ENCODE data around the gene HSDL1.

The HSDL1 gene

GRCh38 chr16:84105301-84105815 is 39.6 kb downstream of the HSDL1 start:
- no peak for DNase-seq

DNA sequence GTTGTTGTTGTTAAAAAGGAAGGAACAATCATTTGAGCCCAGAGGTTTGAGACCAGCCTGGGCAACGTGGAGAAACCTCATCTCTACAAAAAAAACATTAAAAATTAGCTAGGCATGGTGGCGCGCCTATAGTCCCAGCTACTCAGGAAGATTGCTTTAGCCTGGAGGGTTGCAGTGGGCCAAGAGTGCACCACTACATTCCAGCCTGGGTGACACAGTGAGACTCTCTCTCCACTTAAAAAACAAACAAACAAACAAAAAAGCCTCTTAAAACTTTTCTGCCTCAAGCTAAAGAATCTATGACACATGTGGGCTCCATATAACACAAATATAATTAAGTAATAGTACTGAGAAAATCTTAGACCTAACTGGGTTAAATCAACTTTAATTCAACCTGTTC is 40.7 kb downstream of the HSDL1 start:
- DNase-seq, result no peak

DNA sequence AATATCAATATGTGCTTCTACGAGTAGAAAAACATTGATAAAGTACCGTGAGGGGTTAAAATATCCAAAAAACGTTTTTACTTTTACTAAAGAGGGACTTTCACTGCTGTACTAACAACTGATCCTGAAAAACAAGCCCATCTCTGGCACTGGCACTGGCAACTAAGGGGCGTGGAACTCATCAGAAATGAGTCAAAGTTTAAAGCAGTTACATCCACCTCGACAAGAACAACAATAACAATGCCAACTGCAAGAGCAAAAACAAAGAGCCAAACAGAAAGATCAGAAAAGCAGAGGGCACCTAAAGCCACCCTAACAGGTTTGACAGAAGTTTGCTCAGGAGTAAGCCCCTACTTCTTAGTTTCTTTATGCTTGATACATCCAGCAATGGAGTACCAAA is 41.3 kb downstream of the HSDL1 start:
- DNase-seq, result no peak

DNA sequence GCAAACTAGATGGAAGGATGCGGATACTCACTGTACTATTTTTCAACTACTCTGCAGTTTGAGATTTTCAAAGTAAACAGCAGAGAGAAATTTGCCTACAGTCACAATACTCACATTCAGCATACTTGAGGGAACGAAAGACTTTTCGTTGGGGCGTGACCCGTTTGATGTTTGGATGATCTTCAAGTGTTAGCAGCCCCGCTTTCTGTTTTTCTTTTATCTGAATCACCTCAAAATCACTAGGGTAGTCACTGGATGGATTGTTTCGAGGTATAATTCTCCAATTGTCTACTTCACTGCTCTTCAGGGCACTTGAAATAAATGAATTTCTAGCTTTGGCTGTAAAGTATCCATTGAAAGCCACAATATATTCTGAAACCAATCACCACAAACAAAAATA is 46.0 kb downstream of the HSDL1 start:
- DNase-seq, result peak in 1 of 2 experiments; percentile 46

- peak; percentile 49 to 60 for DNase-seq
Observed at GRCh38 chr16:84096447-84097005, 48.5 kb downstream of the HSDL1 start.

DNA sequence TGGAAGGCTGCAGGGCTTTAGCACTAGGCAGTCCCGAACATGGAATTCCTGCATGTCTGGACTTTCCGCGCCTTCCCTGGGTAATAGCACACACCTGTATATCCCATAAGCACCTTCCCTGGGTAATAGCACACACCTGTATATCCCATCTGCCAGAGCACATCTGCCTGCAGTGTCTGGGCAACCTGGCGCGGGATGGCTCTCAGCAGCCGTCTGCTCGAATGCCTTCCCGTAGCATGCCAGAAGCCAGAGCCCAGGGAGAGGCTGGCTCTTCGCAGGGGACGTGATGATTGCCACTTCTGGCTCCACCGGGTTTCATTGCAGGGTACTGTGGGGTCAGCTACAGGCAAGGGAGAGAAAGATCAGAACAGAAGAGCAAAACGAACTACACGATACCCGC is 49.5 kb downstream of the HSDL1 start:
- DNase-seq, result no peak

DNA sequence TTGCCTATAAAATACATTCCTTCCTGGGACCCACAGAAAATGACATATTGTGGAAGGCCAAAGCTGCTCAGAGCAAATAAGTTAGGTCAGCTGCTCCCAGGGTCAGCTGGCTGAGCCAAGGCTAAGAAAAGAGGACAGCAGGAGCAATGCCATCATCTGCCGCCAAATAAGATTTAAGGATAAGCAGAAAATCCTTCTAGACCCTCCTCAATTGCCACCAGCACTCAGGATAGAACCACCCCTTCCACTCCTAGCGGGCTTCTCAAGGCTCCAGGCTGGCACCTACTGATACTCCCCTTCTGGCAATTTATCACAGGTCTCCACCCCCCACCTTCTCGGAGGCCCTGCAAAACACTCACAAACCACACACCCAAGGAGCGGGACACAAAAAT is 51.1 kb downstream of the HSDL1 start:
- no peak for DNase-seq

GRCh38 chr16:84093120-84093878 is 51.7 kb downstream of the HSDL1 start:
- DNase-seq, result no peak

DNA sequence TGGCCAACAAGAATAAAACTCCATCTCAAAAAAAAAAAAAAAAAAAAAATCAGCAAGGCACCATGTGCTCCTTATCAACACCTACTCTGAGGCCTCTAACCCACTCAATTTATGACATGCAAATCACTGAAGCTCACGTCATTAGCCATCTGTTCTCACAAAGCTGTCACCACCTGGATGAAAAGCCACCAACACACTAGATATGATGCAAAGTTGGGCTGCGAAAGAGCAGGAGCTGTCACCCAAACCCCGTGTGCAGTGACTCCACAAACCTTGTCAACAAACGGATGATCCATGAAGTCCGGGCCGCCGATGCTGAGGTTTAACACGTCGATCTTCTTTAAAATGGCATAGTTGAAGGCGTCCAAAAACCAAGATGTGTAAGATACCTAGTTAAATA is 53.5 kb downstream of the HSDL1 start:
- peak; percentile 38 to 64 for DNase-seq

DNA sequence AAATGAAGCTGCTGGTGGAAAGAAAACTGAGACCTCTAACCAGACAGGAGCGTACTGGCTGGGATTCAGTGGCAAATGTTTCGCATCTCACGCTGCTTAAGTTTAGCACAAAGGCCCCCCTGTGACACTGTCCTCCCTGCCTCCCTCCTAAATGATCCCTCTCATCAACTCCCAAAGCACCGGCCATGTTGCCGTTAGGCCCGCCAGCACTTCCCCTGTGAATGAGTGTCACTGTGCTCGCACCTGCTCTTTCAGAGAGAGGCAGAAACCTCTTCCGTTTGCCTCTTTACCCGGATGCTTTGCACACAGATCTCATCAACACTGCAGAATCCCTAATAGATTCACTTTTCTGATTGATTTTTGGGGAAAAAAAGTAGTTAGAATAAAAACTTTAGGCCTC is 54.8 kb downstream of the HSDL1 start:
- DNase-seq, result no peak

- DNase-seq, result peak in 1 of 2 experiments; percentile 5
Observed at GRCh38 chr16:84088695-84089395, 56.1 kb downstream of the HSDL1 start.

DNA sequence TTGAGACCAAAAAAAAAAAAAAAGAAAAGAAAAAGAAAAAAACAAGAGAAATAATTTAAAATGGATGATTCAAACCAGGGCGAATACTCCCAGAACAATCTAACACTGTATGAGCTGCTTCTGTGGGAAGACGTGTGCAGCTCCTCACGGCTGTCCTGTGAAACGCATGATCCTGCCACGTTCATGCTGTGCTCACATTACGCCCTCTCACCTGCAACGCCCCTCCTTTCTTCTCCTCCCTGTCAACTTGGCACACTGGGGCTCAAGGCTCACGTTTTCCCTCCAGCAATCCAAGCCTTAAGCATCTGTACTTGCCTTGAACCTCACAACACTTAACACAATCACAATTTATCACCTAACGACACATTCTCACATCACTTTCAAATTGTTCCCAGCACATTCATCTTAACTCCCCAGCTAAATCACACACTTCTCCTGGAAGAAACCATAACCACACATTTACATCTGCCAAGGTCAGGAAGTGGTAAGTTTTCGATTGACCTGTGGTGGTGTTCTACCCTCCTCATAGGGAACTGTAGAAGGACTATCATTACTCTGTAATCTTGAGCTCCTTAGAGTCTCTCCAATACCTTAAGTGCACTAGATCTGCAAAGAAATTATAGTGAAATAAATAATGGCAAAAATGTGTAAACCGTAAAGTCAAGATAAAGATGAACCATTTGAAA is 57.4 kb downstream of the HSDL1 start:
- no peak for DNase-seq

DNA sequence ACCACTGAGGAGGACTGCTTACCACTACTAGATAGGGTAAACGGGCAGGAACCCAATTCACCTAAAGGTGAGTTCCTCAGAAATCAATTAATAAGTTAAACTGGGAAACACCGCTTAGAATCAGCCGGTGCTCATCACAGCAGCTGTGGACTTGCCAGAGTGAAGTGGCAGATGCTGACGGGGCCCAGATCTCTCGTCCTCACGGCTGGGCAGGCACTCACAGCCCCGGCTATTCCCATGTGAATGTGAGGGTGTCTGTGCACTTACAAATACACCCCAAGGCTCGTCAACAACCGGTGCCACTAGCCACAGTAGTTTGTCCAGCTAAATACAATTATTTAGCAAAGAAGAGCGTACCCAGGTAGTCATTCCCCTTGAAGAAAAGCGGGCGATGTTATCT is 58.0 kb downstream of the HSDL1 start:
- no peak for DNase-seq

GRCh38 chr16:84086341-84086740 is 58.6 kb downstream of the HSDL1 start:
- no peak for DNase-seq

DNA sequence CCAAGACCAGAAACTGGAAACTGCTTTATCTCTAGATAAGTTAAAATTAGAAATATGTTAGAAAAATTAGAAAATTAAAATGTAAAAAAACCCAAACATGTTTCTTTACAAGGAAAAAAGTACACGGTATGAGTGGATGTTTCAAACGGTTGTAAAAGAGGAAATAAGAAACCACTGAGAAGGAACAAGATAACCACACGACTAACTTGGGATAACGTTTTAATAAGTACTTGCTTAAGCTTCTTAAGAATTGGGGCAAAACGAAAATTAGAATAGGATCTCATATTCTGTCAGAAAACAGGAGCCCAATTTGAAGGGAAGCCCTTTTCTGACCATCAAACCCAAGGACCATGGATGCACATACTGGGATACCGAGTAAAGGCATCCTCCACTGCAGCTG is 59.2 kb downstream of the HSDL1 start:
- no peak for DNase-seq

DNA sequence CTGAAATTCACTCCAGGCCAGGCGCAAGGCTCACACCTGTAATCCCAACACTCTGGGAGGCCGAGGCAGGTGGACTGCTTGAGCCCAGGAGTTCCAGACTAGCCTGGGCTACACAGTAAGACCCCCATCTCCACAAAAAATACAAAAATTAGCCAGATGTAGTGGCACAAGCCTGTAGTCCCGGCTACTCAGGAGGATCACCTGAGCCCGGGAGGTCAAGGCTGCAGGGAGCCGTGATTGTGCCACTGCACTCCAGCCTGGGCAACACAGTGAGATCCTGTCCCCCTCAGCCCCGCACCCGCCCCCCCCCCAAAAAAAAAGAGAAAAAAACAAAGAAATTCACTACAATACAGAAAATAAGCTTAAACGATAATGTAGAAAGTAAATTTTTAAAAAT is 59.7 kb downstream of the HSDL1 start:
- no peak for DNase-seq

DNA sequence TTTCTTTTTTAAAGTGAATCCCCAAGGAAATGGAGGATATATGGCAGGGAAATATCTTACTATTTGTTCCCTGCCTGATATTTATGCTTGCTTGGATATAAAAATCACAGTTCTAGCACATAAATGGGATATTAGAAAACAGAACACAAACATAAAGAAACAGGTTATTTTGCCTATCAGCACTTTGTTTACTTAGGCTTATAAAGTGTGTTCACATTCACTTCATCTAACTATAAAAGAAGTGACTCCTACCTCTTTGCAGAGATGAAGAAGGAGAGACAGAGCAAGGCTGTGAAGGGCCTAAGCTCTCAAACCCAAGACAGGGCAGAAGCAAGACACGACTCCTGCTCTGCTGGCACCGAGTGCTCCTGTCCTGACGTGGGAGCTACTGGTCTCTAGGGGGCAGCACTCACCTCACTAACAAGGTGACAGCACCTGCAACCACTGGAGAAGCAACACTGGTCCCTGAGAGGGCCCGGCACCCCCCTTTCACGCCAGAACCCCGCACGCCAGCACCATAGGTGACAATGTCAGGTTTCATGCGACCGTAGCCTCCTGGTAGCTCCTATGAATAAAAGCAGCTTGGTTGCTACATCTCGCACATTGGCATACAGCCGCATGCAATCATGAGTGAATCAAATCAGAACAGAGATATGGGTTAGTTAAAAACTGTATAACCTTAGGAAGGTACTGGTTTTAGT is 60.3 kb downstream of the HSDL1 start:
- peak; percentile 64 to 72 for DNase-seq

DNA sequence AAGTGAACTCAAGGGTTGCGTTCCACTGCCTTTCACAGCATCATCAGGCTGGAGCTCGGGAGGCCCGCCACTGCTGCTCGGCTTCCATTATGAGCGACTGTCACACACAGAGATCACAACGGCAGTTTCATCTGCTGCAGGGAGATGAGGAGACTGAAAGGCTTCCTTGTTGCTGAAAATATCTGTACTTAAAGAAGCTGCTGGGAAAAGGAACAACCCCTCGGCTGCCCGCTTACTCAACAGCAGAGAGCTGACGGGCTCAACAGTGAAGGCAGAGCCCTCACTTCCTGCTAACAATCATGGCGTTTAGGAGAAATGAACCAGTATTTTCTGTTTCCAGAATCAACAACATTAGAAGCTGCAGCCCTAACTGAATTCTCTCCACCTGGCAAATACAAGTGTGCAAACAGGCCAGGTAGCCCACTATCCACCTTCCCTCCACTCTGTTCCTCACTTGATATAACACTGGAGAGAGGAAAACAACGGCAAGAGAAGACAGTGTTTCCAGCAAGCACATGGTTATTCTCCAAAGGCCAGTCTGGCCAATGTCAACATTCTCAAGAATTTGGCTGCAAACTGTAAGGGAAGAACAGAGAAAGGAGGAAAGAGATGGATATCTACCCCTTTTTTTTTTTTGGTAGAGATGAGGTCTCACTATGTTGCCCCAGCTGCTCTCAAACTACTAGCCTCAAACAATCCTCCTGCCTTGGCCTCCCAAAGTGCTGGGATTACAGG is 62.0 kb downstream of the HSDL1 start:
- DNase-seq, result no peak

DNA sequence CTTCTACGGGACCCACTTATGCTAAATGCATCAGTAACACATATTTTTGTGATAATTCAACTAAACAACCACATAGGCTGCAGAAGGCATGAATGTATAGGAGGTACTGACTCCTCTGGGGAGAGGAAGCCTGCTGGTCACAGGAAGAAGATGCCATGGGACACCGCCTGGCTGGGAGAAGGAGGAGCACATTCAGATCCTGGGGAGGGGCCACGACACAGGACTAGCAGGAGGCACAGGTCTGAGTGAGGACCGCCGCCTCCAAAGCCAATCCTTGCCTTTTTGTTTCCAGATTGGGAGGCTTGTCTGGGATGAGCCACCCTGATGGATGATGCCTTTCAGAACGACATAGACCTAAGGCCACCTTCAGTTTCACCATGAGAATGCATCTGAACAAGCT is 62.9 kb downstream of the HSDL1 start:
- DNase-seq, result no peak

GRCh38 chr16:84081446-84081989 is 63.5 kb downstream of the HSDL1 start:
- no peak for DNase-seq

GRCh38 chr16:84080813-84081212 is 64.2 kb downstream of the HSDL1 start:
- no peak for DNase-seq

DNA sequence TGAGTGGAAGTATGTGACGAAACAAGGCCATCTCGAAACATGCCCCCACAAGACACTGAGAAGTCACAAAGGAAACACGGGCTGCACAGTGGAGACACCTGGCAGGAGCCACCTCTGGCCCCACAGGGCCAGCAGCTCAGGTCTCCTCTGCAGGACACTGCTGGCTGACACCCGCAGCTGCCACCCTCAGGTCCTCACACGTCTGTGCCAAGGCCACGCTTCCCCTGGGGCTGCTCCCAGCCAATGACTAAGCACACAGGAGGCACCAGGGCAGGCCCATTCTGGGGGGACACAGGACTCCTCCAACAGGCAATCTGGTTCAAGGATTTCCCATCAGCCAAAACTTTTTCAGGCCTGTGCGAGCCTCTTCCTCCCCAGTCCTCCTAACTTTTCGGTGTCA is 64.6 kb downstream of the HSDL1 start:
- no peak for DNase-seq
